ENCODE data around the gene KRT5. TPM values are rescaled to one million over a fixed set of nuclear protein-coding genes. Genes with fewer than 3 reads are reported as not detected.

Gene KRT5
- total and polyA plus RNA-seq, 10 of the 15 experiments (the other 5 are each of a cell fraction or from before 2014, with no cell fraction given) = 1.6 TPM; not detected in 9

DNA sequence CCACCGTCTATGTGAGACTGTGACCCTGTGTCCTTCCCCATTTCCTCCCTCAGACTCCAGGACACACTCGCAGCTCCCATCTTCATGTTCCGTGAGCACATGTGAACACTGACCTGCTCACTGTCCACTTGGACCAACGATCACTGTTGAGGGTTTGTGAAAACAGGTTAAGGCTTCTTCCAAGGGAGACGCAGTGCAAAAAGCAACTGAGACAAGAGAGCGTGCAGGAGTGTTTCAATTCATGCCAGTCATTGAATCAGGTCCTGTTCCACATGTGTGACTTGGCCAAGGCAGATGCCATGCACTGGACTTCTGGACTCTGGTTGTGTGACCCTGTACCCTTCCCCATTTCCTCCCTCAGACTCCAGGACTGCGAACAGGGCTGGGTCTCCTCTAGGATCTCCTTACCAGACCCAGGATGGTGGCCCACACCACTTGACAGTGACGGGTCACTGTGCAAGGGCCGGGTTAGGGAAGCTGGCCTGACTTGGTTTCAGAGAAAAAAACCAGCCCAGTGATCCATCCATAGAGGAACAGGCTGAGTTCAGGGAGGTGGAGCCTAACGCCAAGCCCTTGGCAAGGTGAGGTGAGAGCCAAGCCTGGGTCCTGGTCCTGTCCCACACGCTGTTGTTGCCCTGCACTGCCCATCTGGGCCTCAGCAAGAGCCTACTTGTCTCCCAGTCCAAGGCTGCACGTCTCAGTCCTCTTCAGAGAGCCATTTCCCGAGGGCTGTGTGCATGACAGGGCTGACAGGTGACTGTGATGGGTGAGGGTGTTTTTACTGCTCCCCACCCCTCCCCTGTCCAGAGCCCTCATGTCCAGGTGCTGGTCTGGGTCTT is 5.7 kb upstream of the KRT5 start:
- H3K79me2 ChIP-seq (ENCODE audit: control insufficient read depth, insufficient read depth, low read length) = no peaks in the 10 kb centered on the region
- ATAC-seq (no peak), FAIRE-seq (no peak), DNase-seq (ENCODE audit: low read depth, low spot score) (no peak)
- BruUV-seq (replicated peaks) = no TSS peak
- no peaks in the 10 kb centered on the region for H4K20me1 ChIP-seq (ENCODE audit: control insufficient read depth, insufficient read depth)
- RAD21 ChIA-PET (ENCODE audit: unreplicated experiment) = no interaction called here
- H3K4me1 ChIP-seq (ENCODE audit: control insufficient read depth, insufficient read depth, low read length) = no peaks in the 10 kb centered on the region
- in situ Hi-C loops (cut with MboI) (no loop called here), intact Hi-C loops (cut with micrococcal nuclease; ENCODE audit: unreplicated experiment) (no loop called here)
- 21% methylated on average over 13 of the region's 13 CpGs for WGBS (ENCODE audit: insufficient coverage, insufficient replicate concordance, low lambda C conversion rate, missing lambda C conversion rate)
- H3K27me3 ChIP-seq (replicated peaks in 1 of 2; ENCODE audit: control insufficient read depth in 2 of 2, insufficient read depth in 2 of 2, low read length in 1 of 2) = peaks cover 0 to 11% of the 10 kb centered on the region in 2 experiments; a peak in 3 of 4 replicates
- no peak overlapping the region for H3K4me3 ChIP-seq
- POLR2A ChIA-PET = no interaction called here
- TF ChIP-seq, protein P1, sequence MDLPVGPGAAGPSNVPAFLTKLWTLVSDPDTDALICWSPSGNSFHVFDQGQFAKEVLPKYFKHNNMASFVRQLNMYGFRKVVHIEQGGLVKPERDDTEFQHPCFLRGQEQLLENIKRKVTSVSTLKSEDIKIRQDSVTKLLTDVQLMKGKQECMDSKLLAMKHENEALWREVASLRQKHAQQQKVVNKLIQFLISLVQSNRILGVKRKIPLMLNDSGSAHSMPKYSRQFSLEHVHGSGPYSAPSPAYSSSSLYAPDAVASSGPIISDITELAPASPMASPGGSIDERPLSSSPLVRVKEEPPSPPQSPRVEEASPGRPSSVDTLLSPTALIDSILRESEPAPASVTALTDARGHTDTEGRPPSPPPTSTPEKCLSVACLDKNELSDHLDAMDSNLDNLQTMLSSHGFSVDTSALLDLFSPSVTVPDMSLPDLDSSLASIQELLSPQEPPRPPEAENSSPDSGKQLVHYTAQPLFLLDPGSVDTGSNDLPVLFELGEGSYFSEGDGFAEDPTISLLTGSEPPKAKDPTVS (IDR thresholded peaks at IDR 0.05; ENCODE audit: low read depth, low read length) = no peak
- TF ChIP-seq, protein P2, sequence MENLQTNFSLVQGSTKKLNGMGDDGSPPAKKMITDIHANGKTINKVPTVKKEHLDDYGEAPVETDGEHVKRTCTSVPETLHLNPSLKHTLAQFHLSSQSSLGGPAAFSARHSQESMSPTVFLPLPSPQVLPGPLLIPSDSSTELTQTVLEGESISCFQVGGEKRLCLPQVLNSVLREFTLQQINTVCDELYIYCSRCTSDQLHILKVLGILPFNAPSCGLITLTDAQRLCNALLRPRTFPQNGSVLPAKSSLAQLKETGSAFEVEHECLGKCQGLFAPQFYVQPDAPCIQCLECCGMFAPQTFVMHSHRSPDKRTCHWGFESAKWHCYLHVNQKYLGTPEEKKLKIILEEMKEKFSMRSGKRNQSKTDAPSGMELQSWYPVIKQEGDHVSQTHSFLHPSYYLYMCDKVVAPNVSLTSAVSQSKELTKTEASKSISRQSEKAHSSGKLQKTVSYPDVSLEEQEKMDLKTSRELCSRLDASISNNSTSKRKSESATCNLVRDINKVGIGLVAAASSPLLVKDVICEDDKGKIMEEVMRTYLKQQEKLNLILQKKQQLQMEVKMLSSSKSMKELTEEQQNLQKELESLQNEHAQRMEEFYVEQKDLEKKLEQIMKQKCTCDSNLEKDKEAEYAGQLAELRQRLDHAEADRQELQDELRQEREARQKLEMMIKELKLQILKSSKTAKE (IDR thresholded peaks at IDR 0.05; ENCODE audit: low read depth, poor library complexity, severe bottlenecking) = no peak
- TF ChIP-seq, protein P3, sequence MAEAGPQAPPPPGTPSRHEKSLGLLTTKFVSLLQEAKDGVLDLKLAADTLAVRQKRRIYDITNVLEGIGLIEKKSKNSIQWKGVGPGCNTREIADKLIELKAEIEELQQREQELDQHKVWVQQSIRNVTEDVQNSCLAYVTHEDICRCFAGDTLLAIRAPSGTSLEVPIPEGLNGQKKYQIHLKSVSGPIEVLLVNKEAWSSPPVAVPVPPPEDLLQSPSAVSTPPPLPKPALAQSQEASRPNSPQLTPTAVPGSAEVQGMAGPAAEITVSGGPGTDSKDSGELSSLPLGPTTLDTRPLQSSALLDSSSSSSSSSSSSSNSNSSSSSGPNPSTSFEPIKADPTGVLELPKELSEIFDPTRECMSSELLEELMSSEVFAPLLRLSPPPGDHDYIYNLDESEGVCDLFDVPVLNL (IDR thresholded peaks at IDR 0.05; ENCODE audit: low read depth, low read length) = no peak
- TF ChIP-seq, protein P4, sequence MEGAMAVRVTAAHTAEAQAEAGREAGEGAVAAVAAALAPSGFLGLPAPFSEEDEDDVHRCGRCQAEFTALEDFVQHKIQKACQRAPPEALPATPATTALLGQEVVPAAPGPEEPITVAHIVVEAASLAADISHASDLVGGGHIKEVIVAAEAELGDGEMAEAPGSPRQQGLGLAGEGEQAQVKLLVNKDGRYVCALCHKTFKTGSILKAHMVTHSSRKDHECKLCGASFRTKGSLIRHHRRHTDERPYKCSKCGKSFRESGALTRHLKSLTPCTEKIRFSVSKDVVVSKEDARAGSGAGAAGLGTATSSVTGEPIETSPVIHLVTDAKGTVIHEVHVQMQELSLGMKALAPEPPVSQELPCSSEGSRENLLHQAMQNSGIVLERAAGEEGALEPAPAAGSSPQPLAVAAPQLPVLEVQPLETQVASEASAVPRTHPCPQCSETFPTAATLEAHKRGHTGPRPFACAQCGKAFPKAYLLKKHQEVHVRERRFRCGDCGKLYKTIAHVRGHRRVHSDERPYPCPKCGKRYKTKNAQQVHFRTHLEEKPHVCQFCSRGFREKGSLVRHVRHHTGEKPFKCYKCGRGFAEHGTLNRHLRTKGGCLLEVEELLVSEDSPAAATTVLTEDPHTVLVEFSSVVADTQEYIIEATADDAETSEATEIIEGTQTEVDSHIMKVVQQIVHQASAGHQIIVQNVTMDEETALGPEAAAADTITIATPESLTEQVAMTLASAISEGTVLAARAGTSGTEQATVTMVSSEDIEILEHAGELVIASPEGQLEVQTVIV (IDR thresholded peaks at IDR 0.05; ENCODE audit: borderline replicate concordance, partially characterized antibody) = no peak
- no peak overlapping the region for H2AFZ ChIP-seq (ENCODE audit: control insufficient read depth, low read depth, low read length)
- H3K9ac ChIP-seq (ENCODE audit: control insufficient read depth, insufficient read depth, low read length) = no peak overlapping the region
- H3K9me3 ChIP-seq (replicated peaks; ENCODE audit: control insufficient read depth, insufficient read depth, low read length) = no peaks in the 10 kb centered on the region
- no peak overlapping the region for H3K4me2 ChIP-seq (ENCODE audit: control insufficient read depth, insufficient read depth)
- SMC1A ChIA-PET (ENCODE audit: uncharacterized antibody, unreplicated experiment) = no interaction called here
- no peaks in the 10 kb centered on the region for H3K36me3 ChIP-seq (ENCODE audit: control insufficient read depth in 2 of 2, insufficient read depth in 2 of 2, low read length in 1 of 2)
- CTCF ChIA-PET = no interaction called here
- no peak overlapping the region for H3K27ac ChIP-seq (ENCODE audit: control insufficient read depth, insufficient read depth)

Data from GM12878 (cell line).